Fibroblast of lung (primary cell): ENCODE results near the gene URB2. TPM values are rescaled to one million over a fixed set of nuclear protein-coding genes. Genes with fewer than 3 reads are reported as not detected.

Experiments used
- DNase-seq, 2 donors: peaks; one replicate each; pipeline versions ENCODE4 v3.0.0 to v3.0.0-alpha.2; 2010; ENCODE audit warnings: low read depth in 2 of 2
- H2AFZ ChIP-seq: 2 replicates; pipeline ENCODE4 v1.5.1; 2012; ENCODE audit warnings: low read length, control low read depth, inconsistent platforms
- H3K27ac ChIP-seq: 2 replicates; pipeline ENCODE4 v1.5.1; 2011; ENCODE audit warnings: low read length, control low read depth; ENCODE audit not compliant: insufficient read depth
- H3K27me3 ChIP-seq: 2 replicates; pipeline ENCODE4 v1.5.1; 2011; ENCODE audit warnings: mild to moderate bottlenecking, low read length; ENCODE audit not compliant: control insufficient read depth, insufficient read depth
- H3K36me3 ChIP-seq: 2 replicates; pipeline ENCODE4 v1.5.1; 2011; ENCODE audit warnings: low read length; ENCODE audit not compliant: control insufficient read depth, insufficient read depth
- H3K4me1 ChIP-seq: 2 replicates; pipeline ENCODE4 v1.5.1; 2011; ENCODE audit warnings: low read length; ENCODE audit not compliant: control insufficient read depth, insufficient read depth; ENCODE audit errors: extremely low read depth
- H3K4me2 ChIP-seq: 2 replicates; pipeline ENCODE4 v1.5.1; 2011; ENCODE audit warnings: low read length, control low read depth; ENCODE audit not compliant: insufficient read depth; ENCODE audit errors: extremely low read depth
- H3K4me3 ChIP-seq, 4 experiments: fragments of 200-600 bp in 1 of 4; sonication (generic) in 1 of 4; replicated peaks in 1 of 4; 2 replicates each; pipeline ENCODE4 v1.5.1; 2011 to 2016; ENCODE audit warnings: low read length in 4 of 4, low read depth in 3 of 4, mild to moderate bottlenecking in 3 of 4, control low read depth in 2 of 4, inconsistent platforms in 1 of 4, mixed read lengths in 1 of 4; ENCODE audit not compliant: insufficient read depth in 1 of 4; ENCODE audit errors: control extremely low read depth in 1 of 4
- H3K79me2 ChIP-seq: 2 replicates; pipeline ENCODE4 v1.5.1; 2012; ENCODE audit warnings: mild to moderate bottlenecking, low read length, inconsistent platforms; ENCODE audit not compliant: control insufficient read depth, insufficient read depth
- H3K9ac ChIP-seq: 2 replicates; pipeline ENCODE4 v1.5.1; 2011; ENCODE audit warnings: mild to moderate bottlenecking, low read length, control low read depth; ENCODE audit not compliant: insufficient read depth
- H3K9me3 ChIP-seq: 2 replicates; pipeline ENCODE4 v1.5.1; 2012; ENCODE audit warnings: low read depth, low read length; ENCODE audit not compliant: control insufficient read depth, insufficient read depth
- H4K20me1 ChIP-seq: 2 replicates; pipeline ENCODE4 v1.5.1; 2011; ENCODE audit warnings: low read length; ENCODE audit not compliant: control insufficient read depth, insufficient read depth; ENCODE audit errors: extremely low read depth
- CTCF ChIP-seq, 2 donors: IDR thresholded peaks in 1 of 2; conservative IDR thresholded peaks in 1 of 2; 1 replicate in 1 of 2; 2 replicates in 1 of 2; pipeline ENCODE4 v1.5.1; 2011 to 2012; ENCODE audit warnings: low read length in 2 of 2, control low read depth in 1 of 2, inconsistent platforms in 1 of 2, low read depth in 1 of 2, mild to moderate bottlenecking in 1 of 2
- EZH2 ChIP-seq: IDR thresholded peaks from 2 replicates; pipeline ENCODE4 v1.5.1; 2012; ENCODE audit warnings: low read length, control low read depth, mild to moderate bottlenecking; ENCODE audit errors: missing control alignments
- polyA plus RNA-seq, 2 donors: library from polyadenylated mRNA; depleted of rRNA in 1 of 2; stranded (reverse) in 1 of 2; unstranded in 1 of 2; fragments of >200 nt; gene quantifications; 2 replicates each; pipeline ENCODE4 v1.2.1, GENCODE V29; 2011 to 2012; ENCODE audit warnings: missing spikeins in 1 of 2
- total RNA-seq: library from RNA; depleted of rRNA; stranded (reverse); fragments of >200 nt; gene quantifications from 2 replicates; pipeline ENCODE4 v1.2.1, GENCODE V29; 2014

The URB2 gene
- total and polyA plus RNA-seq, 2 donors (not counting 1 experiment from before 2014, with no cell fraction given), result 5.2 to 8.8 TPM

GRCh38 chr1:229645324-229645993, 19.4 kb downstream of the URB2 start:
- H3K4me2 ChIP-seq, result no peak overlapping the region
- no peak overlapping the region for H3K9ac ChIP-seq
- no peak for DNase-seq
- peaks cover 14% of the 10 kb centered on the region for H3K36me3 ChIP-seq
- no peak overlapping the region for H3K27ac ChIP-seq
- no peaks in the 10 kb centered on the region for H3K27me3 ChIP-seq
- no peaks in the 10 kb centered on the region for H4K20me1 ChIP-seq
- no peak overlapping the region for H2AFZ ChIP-seq
- H3K4me3 ChIP-seq, result no peak overlapping the region
- H3K9me3 ChIP-seq, result no peaks in the 10 kb centered on the region
- H3K79me2 ChIP-seq, result peaks cover 2% of the 10 kb centered on the region
- no peaks in the 10 kb centered on the region for H3K4me1 ChIP-seq
- TF ChIP-seq CTCF (conservative IDR thresholded peaks at IDR 0.05 in 1 of 2, IDR thresholded peaks at IDR 0.05 in 1 of 2; ENCODE audit: low read depth in 1 of 2, low read length in 2 of 2) (no peak), EZH2 (no peak)

GRCh38 chr1:229648406-229648805, 22.4 kb downstream of the URB2 start:
- Histone ChIP-seq H3K4me2 (no peak overlapping the region), H3K27me3 (no peaks in the 10 kb centered on the region), H3K4me1 (no peaks in the 10 kb centered on the region), H3K9ac (no peak overlapping the region), H3K9me3 (no peaks in the 10 kb centered on the region), H3K4me3 (no peak overlapping the region), H4K20me1 (no peaks in the 10 kb centered on the region), H3K79me2 (no peaks in the 10 kb centered on the region), H3K36me3 (peaks cover 17% of the 10 kb centered on the region), H2AFZ (no peak overlapping the region), H3K27ac (no peak overlapping the region)
- TF ChIP-seq EZH2 (no peak), CTCF (conservative IDR thresholded peaks at IDR 0.05 in 1 of 2, IDR thresholded peaks at IDR 0.05 in 1 of 2; ENCODE audit: low read depth in 1 of 2, low read length in 2 of 2) (no peak)
- no peak for DNase-seq

- H3K27ac ChIP-seq, result no peak overlapping the region
- H3K9me3 ChIP-seq, result no peaks in the 10 kb centered on the region
- H3K4me3 ChIP-seq, result no peak overlapping the region
- no peaks in the 10 kb centered on the region for H3K4me1 ChIP-seq
- H3K4me2 ChIP-seq, result no peak overlapping the region
- H4K20me1 ChIP-seq, result no peaks in the 10 kb centered on the region
- no peaks in the 10 kb centered on the region for H3K27me3 ChIP-seq
- TF ChIP-seq EZH2 (no peak), CTCF (conservative IDR thresholded peaks at IDR 0.05 in 1 of 2, IDR thresholded peaks at IDR 0.05 in 1 of 2; ENCODE audit: low read depth in 1 of 2, low read length in 2 of 2) (no peak)
- no peak for DNase-seq
- no peak overlapping the region for H3K9ac ChIP-seq
- no peaks in the 10 kb centered on the region for H3K79me2 ChIP-seq
- peaks cover 18% of the 10 kb centered on the region for H3K36me3 ChIP-seq
- H2AFZ ChIP-seq, result no peak overlapping the region
These were observed 24.0 kb downstream of the URB2 start for GRCh38 chr1:229650045-229650444.
